ENCODE results near the gene BACH1.

GRCh38 chr21:29374481-29374880, 75.8 kb downstream of the BACH1 start:
- no peak for TF ChIP-seq ZNF592 (IDR thresholded peaks at IDR 0.05)
- TF ChIP-seq MXI1 (IDR thresholded peaks at IDR 0.05; ENCODE audit: low read depth, low read length): no peak

Measured in GM12878 (cell line).